K562 (cell line): ENCODE data around the gene CYRIA.

Experiments
- BCL6 ChIP-seq: fragments of 250-450 bp; sonication (Bioruptor Pico); IDR thresholded peaks from 2 replicates; pipeline ENCODE4 v1.4.0; 2020
- FOXA1 ChIP-seq: fragments of 450-650 bp; IDR thresholded peaks from 2 replicates; pipeline ENCODE4 v1.6.1; 2016; ENCODE audit warnings: mild to moderate bottlenecking, borderline replicate concordance
- HDGF ChIP-seq: fragments of 450-650 bp; IDR thresholded peaks from 2 replicates; pipeline ENCODE4 v1.6.1; 2016
- MTF1 ChIP-seq: fragments of 250-450 bp; sonication (Bioruptor Pico); IDR thresholded peaks from 2 replicates; pipeline ENCODE4 v1.9.0; 2021; ENCODE audit warnings: moderate library complexity, mild to moderate bottlenecking, inconsistent platforms, borderline replicate concordance
- MXI1 ChIP-seq: IDR thresholded peaks from 2 replicates; pipeline ENCODE4 v1.6.1; 2011; ENCODE audit warnings: low read depth, mild to moderate bottlenecking, improper control_type of control experiment, low read length
- NELFE ChIP-seq: IDR thresholded peaks from 2 replicates; pipeline ENCODE4 v1.6.1; 2011; ENCODE audit warnings: mild to moderate bottlenecking; ENCODE audit not compliant: insufficient read depth, insufficient read length
- PHB ChIP-seq: fragments of 250-450 bp; sonication (Bioruptor Pico); IDR thresholded peaks from 2 replicates; pipeline ENCODE4 v1.5.0; 2021
- RAD21 ChIP-seq, 2 experiments: fragments of 250-450 bp in 1 of 2; fragments of 450-650 bp in 1 of 2; sonication (Bioruptor Pico) in 1 of 2; formaldehyde crosslinking in 1 of 2; IDR thresholded peaks in 1 of 2; conservative IDR thresholded peaks in 1 of 2; 2 replicates each; pipeline versions ENCODE4 v1.4.0 to v1.8.0; 2020 to 2022; ENCODE audit warnings: mild to moderate bottlenecking in 2 of 2, moderate library complexity in 1 of 2
- SP2 ChIP-seq: IDR thresholded peaks from 2 replicates; pipeline ENCODE4 v1.6.1; 2011; ENCODE audit warnings: mild to moderate bottlenecking, low read depth, low read length, moderate library complexity; ENCODE audit not compliant: poor library complexity, severe bottlenecking; ENCODE audit errors: extremely low read depth
- SPI1 ChIP-seq: IDR thresholded peaks from 2 replicates; pipeline ENCODE4 v1.6.1; 2011; ENCODE audit warnings: low read depth, low read length, control low read depth, borderline replicate concordance
- TF ChIP-seq, protein P1 (sequence below), 3 experiments: IDR thresholded peaks in 2 of 3; conservative IDR thresholded peaks in 1 of 3; 2 replicates each; pipeline ENCODE4 v1.5.1; 2011 to 2012; ENCODE audit warnings: low read length in 3 of 3, mild to moderate bottlenecking in 3 of 3, control low read depth in 2 of 3, improper control_type of control experiment in 1 of 3, inconsistent platforms in 1 of 3, low read depth in 1 of 3, mixed read lengths in 1 of 3, moderate library complexity in 1 of 3; ENCODE audit not compliant: insufficient read depth in 2 of 3

DNA sequence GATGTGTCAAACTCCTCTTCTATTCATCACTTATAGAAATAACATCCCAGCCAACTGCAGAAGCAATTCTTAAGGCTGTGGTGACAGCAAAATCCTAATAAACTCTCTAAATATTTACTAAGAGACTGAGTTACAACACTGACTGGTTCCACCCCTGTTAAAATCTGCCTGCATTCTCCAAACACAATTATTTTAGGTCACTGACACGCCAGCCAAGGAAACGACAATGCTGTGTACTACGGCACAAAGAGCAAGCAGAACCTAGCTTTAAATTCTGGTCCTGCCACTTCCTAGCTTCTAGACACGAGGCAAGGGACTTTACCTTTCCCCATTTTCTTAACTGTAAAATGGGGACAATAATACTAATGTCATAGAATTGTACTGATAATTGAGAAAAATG, 4.1 kb downstream of the CYRIA start:
- TF ChIP-seq MTF1 (CRISPR knock-in tag) (no peak), NELFE (no peak), SP2 (no peak), MXI1 (no peak), FOXA1 (no peak), RAD21 (CRISPR knock-in tag; conservative IDR thresholded peaks at IDR 0.05 in 1 of 2, IDR thresholded peaks at IDR 0.05 in 1 of 2) (no peak), BCL6 (CRISPR knock-in tag) (no peak), PHB (no peak), HDGF (no peak), SPI1 (no peak)
- TF ChIP-seq, protein P1, sequence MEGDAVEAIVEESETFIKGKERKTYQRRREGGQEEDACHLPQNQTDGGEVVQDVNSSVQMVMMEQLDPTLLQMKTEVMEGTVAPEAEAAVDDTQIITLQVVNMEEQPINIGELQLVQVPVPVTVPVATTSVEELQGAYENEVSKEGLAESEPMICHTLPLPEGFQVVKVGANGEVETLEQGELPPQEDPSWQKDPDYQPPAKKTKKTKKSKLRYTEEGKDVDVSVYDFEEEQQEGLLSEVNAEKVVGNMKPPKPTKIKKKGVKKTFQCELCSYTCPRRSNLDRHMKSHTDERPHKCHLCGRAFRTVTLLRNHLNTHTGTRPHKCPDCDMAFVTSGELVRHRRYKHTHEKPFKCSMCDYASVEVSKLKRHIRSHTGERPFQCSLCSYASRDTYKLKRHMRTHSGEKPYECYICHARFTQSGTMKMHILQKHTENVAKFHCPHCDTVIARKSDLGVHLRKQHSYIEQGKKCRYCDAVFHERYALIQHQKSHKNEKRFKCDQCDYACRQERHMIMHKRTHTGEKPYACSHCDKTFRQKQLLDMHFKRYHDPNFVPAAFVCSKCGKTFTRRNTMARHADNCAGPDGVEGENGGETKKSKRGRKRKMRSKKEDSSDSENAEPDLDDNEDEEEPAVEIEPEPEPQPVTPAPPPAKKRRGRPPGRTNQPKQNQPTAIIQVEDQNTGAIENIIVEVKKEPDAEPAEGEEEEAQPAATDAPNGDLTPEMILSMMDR (IDR thresholded peaks at IDR 0.05 in 2 of 3, conservative IDR thresholded peaks at IDR 0.05 in 1 of 3; ENCODE audit: insufficient read depth in 2 of 3, low read depth in 1 of 3, low read length in 3 of 3), result no peak
